HG03159 (cell line): ENCODE data around the gene ATG14.
"Not testable (repeated sequence)": the region's sequence is repeated elsewhere in the genome, so short reads cannot be mapped to it uniquely, and the experiment has no call there.

Experiments
- ATAC-seq: cut with Tn5 transposase; IDR thresholded peaks from one replicate; pipeline ENCODE4 v1.9.1; 2021; ENCODE audit warnings: mild to moderate bottlenecking, moderate library complexity; ENCODE audit not compliant: unreplicated experiment

The ATG14 gene

GRCh38 chr14:55387121-55387520 lies 24.5 kb downstream of the ATG14 start:
- ATAC-seq = no peak

- no peak for ATAC-seq
Measured at GRCh38 chr14:55386037-55386808, 25.4 kb downstream of the ATG14 start.

- no peak for ATAC-seq
Measured at GRCh38 chr14:55384536-55384935, 27.1 kb downstream of the ATG14 start.

GRCh38 chr14:55383541-55384140 lies 28.0 kb downstream of the ATG14 start:
- ATAC-seq = no peak

- not testable (repeated sequence) for ATAC-seq
Measured at GRCh38 chr14:55383056-55383466, 28.6 kb downstream of the ATG14 start.

- no peak for ATAC-seq
Measured at GRCh38 chr14:55382483-55382882, 29.1 kb downstream of the ATG14 start.

GRCh38 chr14:55381561-55381960 lies 30.1 kb downstream of the ATG14 start:
- no peak for ATAC-seq

- no peak for ATAC-seq
Measured at GRCh38 chr14:55381040-55381439, 30.6 kb downstream of the ATG14 start.

GRCh38 chr14:55377236-55377635 lies 34.4 kb downstream of the ATG14 start:
- ATAC-seq = no peak

- no peak for ATAC-seq
Measured at GRCh38 chr14:55374771-55375170, 36.9 kb downstream of the ATG14 start.

GRCh38 chr14:55373784-55374705 lies 37.6 kb downstream of the ATG14 start:
- no peak for ATAC-seq

GRCh38 chr14:55372825-55373224 lies 38.8 kb downstream of the ATG14 start:
- ATAC-seq = no peak

- no peak for ATAC-seq
Measured at GRCh38 chr14:55372423-55372822, 39.2 kb downstream of the ATG14 start.

GRCh38 chr14:55370883-55371455 lies 40.7 kb downstream of the ATG14 start:
- ATAC-seq = no peak

GRCh38 chr14:55366271-55366670 lies 45.4 kb downstream of the ATG14 start:
- ATAC-seq = no peak

- ATAC-seq = no peak
Measured at GRCh38 chr14:55361190-55361589, 50.4 kb downstream of the ATG14 start.

- ATAC-seq = no peak
Measured at GRCh38 chr14:55359307-55359706, 52.3 kb downstream of the ATG14 start.

GRCh38 chr14:55356913-55357312 lies 54.7 kb downstream of the ATG14 start:
- ATAC-seq = no peak

- no peak for ATAC-seq
Measured at GRCh38 chr14:55355922-55356321, 55.7 kb downstream of the ATG14 start.

- ATAC-seq = peak; percentile 60
Measured at GRCh38 chr14:55354500-55354899, 57.1 kb downstream of the ATG14 start.
